Ascending aorta (tissue), 2 donors: ENCODE results near the gene ATP2A1. TPM values are rescaled to one million over a fixed set of nuclear protein-coding genes. Genes with fewer than 3 reads are reported as not detected.
A peak's percentile ranks its signal among the peaks of the same experiment; 100 is the strongest.

Source experiments
- DNase-seq, 2 donors: peaks; one replicate each; pipeline ENCODE4 v3.0.0-alpha.2; 2019; ENCODE audit warnings: low spot score in 2 of 2
- H3K27ac ChIP-seq, 2 donors: fragments of 200-600 bp; sonication (generic); one replicate each; pipeline ENCODE4 v1.5.1; 2016 to 2017; ENCODE audit warnings: mild to moderate bottlenecking in 1 of 2
- H3K27me3 ChIP-seq: fragments of 200-600 bp; sonication (generic); one replicate; pipeline ENCODE4 v1.5.1; 2017
- H3K36me3 ChIP-seq, 2 donors: fragments of 200-600 bp; sonication (generic); one replicate each; pipeline ENCODE4 v1.5.1; 2016
- H3K4me1 ChIP-seq, 2 donors: fragments of 200-600 bp; sonication (generic); one replicate each; pipeline ENCODE4 v1.5.1; 2016 to 2017; ENCODE audit warnings: mild to moderate bottlenecking in 1 of 2
- H3K4me3 ChIP-seq, 2 donors: fragments of 200-600 bp; sonication (generic); one replicate each; pipeline ENCODE4 v1.5.1; 2016 to 2017; ENCODE audit warnings: mild to moderate bottlenecking in 1 of 2
- H3K9me3 ChIP-seq, 2 donors: fragments of 200-600 bp; sonication (generic); one replicate each; pipeline ENCODE4 v1.5.1; 2016
- CTCF ChIP-seq, 3 experiments: fragments of 200-600 bp in 2 of 3; fragments of 450-650 bp in 1 of 3; sonication (generic) in 2 of 3; IDR thresholded peaks; one replicate each; pipeline ENCODE4 v1.5.1; 2016 to 2019; ENCODE audit warnings: antibody characterized with exemption in 3 of 3, mild to moderate bottlenecking in 1 of 3, moderate library complexity in 1 of 3
- intact Hi-C: fragments of 100-400 bp; cut with DNase I; formaldehyde crosslinking; loops from one replicate; pipeline ENCODE4 v1.15.1; 2023
- total RNA-seq: library from RNA; depleted of rRNA; stranded (reverse); fragments of >200 nt; gene quantifications from one replicate; pipeline ENCODE4 v1.1.0, GENCODE V29; 2016

The ATP2A1 gene
- total RNA-seq, 1 donor from 2014 or later, result not detected

- no peak for TF ChIP-seq CTCF (IDR thresholded peaks at IDR 0.05)
- peaks cover 59 to 63% of the 10 kb centered on the region in 2 donors for H3K36me3 ChIP-seq
- H3K9me3 ChIP-seq, result no peaks in the 10 kb centered on the region
- H3K27ac ChIP-seq, result no peak overlapping the region
- no peak for DNase-seq
- intact Hi-C loops, result loop anchor here (10.0 kb wide), 1 partner anchor 285 kb away; the partner anchor contains the start of gene SGF29
- H3K4me3 ChIP-seq, result no peak overlapping the region
- peaks cover under 1 to 3% of the 10 kb centered on the region in 2 donors for H3K4me1 ChIP-seq
- H3K27me3 ChIP-seq, result no peaks in the 10 kb centered on the region
These were observed 38.4 kb upstream of the ATP2A1 start for GRCh38 chr16:28839899-28840298.

DNA sequence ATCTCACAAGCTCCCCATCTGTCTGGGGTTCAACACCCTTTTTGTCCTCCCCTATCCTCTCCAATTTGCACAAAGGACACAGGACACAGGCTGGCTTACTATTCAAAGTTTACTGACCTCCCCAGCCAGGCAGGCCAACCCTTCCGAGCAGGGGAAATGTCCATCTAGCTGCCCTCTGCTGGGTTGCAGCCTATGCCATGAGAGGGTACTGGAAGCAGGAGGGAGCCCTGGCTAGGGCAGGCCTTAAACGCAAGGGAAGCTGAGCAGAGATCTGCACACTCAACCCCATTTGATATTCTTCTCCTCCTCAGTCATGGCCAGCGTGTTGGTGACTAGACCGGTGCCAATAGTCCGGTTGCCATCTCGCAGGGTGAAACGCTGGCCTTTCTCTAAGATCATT lies 35.6 kb upstream of the ATP2A1 start:
- peaks cover 13 to 19% of the 10 kb centered on the region in 2 donors for H3K4me1 ChIP-seq
- TF ChIP-seq CTCF (IDR thresholded peaks at IDR 0.05), result no peak

GRCh38 chr16:28843766-28844165 lies 34.5 kb upstream of the ATP2A1 start:
- intact Hi-C loops, result loop anchor here (10.0 kb wide), 1 partner anchor 289 kb away; the partner anchor contains the start of gene SGF29
- no peak overlapping the region for H3K27ac ChIP-seq
- TF ChIP-seq CTCF (IDR thresholded peaks at IDR 0.05), result no peak

More for the DNA sequence above, 35.6 kb upstream of the ATP2A1 start:
- no peak for DNase-seq
- intact Hi-C loops, result loop anchor here (10.0 kb wide), 1 partner anchor 288 kb away; the partner anchor contains the start of gene SGF29
- H3K27me3 ChIP-seq, result no peaks in the 10 kb centered on the region
- H3K9me3 ChIP-seq, result no peaks in the 10 kb centered on the region
- peaks cover 31 to 35% of the 10 kb centered on the region in 2 donors for H3K36me3 ChIP-seq
- H3K27ac ChIP-seq, result no peak overlapping the region
- no peak overlapping the region for H3K4me3 ChIP-seq

DNA sequence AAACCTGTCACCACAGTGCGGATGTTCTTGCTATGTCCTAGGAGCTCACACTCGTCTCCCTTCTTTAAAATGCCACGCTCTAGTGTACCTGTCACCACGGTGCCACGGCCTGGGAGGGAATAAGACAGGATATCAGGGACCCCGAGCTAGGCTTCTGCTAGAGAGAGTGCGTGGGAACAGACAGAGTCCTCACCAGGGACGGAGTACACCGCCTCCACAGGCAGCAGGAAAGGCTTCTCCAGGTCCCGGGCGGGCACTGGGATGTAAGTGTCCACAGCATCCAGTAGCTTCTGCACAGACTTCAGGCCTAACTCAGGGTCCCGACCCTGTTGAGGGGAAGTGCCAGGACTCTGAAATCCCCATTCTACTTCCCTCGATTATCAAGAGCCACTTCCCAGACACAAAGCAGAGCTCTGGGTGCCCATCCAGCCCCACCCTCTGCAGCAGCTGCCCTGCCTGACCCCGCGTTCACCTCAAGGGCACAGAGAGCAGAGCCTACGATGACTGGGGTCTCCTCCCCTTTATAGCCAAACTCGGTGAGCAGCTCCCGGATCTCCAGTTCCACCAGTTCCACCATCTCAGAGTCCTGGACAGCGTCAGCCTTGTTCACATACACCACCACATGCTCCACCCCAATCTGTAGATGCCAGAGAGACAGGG lies 33.9 kb upstream of the ATP2A1 start:
- Histone ChIP-seq H3K27me3 (no peaks in the 10 kb centered on the region), H3K4me3 (peak overlapping the region in 1 of 2 donors; percentile 99), H3K9me3 (no peaks in the 10 kb centered on the region), H3K27ac (no peak overlapping the region), H3K4me1 (peaks cover 13 to 19% of the 10 kb centered on the region in 2 donors), H3K36me3 (peaks cover 30 to 34% of the 10 kb centered on the region in 2 donors)
- DNase-seq, result no peak
- intact Hi-C loops, result loop anchor here (10.0 kb wide), 1 partner anchor 290 kb away; the partner anchor contains the start of gene SGF29
- TF ChIP-seq CTCF (IDR thresholded peaks at IDR 0.05), result no peak

More at GRCh38 chr16:28843766-28844165, 34.5 kb upstream of the ATP2A1 start:
- H3K27me3 ChIP-seq, result no peaks in the 10 kb centered on the region
- H3K4me1 ChIP-seq, result peaks cover 13 to 19% of the 10 kb centered on the region in 2 donors
- no peak for DNase-seq
- H3K4me3 ChIP-seq, result no peak overlapping the region
- H3K9me3 ChIP-seq, result no peaks in the 10 kb centered on the region
- peaks cover 30 to 34% of the 10 kb centered on the region in 2 donors for H3K36me3 ChIP-seq

DNA sequence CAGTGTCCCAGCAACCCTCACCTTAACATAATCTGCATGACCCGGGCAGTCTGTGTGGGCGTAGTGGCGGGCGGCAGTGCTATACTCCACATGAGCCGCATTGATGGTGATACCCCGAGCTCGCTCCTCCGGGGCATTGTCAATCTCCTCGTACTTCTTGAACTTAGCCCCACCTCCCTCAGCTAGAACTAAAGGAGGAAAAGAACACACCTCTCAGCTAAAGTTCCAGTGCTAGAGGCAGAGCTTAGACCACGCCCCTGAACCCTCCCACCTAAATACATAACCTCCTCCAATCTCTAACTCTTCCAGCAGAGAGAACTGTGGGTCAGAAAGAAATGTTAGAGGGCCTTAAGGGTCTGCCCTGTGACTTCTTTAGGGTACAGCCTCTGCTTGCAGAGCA lies 33.0 kb upstream of the ATP2A1 start:
- peaks cover 30 to 34% of the 10 kb centered on the region in 2 donors for H3K36me3 ChIP-seq
- peak overlapping the region; percentile 89 to 90 for H3K27ac ChIP-seq
- no peaks in the 10 kb centered on the region for H3K9me3 ChIP-seq
- intact Hi-C loops, result loop anchor here (10.0 kb wide), 1 partner anchor 290 kb away; the partner anchor contains the start of gene SGF29
- no peaks in the 10 kb centered on the region for H3K27me3 ChIP-seq
- no peak for TF ChIP-seq CTCF (IDR thresholded peaks at IDR 0.05)
- no peak for DNase-seq
- peaks cover 13 to 19% of the 10 kb centered on the region in 2 donors for H3K4me1 ChIP-seq
- H3K4me3 ChIP-seq, result peak overlapping the region; percentile 75 to 99
